ENCODE results near the gene DTD1. TPM values are rescaled to one million over a fixed set of nuclear protein-coding genes. Genes with fewer than 3 reads are reported as not detected.

The DTD1 gene
- total RNA-seq, 1 donor from 2014 or later: 19.9 TPM

- no peaks in the 10 kb centered on the region for H3K27me3 ChIP-seq
- ATAC-seq (no peak), DNase-seq (no peak)
- peak overlapping the region; percentile 94 for H3K27ac ChIP-seq
- peak overlapping the region; percentile 86 for H3K4me3 ChIP-seq
- intact Hi-C loops (cut with DNase I): no loop called here
- no peaks in the 10 kb centered on the region for H3K4me1 ChIP-seq
- H3K36me3 ChIP-seq: no peaks in the 10 kb centered on the region
- H3K9me3 ChIP-seq: no peaks in the 10 kb centered on the region
- no peak for TF ChIP-seq CTCF (IDR thresholded peaks at IDR 0.05)
Observed at GRCh38 chr20:18794428-18794787, 206.6 kb downstream of the DTD1 start.

DNA sequence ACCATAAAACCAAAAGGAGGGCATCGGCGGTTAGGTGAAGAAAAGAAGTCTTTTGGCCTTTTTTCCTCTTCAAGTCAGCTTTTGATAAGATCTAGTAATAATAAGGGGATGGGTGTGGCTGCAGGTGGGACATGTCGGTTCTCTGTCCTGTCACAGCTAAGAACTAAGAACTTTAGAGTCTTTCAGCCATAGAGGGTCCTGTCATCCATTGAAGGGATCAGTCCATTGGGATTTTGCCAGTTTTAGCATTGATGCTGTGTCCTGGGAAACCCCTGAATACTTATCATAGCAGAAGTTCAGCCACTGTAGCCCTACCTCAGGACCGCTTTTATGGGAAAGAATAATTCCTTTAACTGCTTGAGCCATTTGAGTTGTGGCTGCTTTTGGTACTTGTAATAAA lies 207.5 kb downstream of the DTD1 start:
- intact Hi-C loops (cut with DNase I): no loop called here
- Histone ChIP-seq H3K9me3 (no peaks in the 10 kb centered on the region), H3K27ac (no peak overlapping the region), H3K4me1 (no peaks in the 10 kb centered on the region), H3K4me3 (no peak overlapping the region), H3K27me3 (no peaks in the 10 kb centered on the region), H3K36me3 (no peaks in the 10 kb centered on the region)
- no peak for TF ChIP-seq CTCF (IDR thresholded peaks at IDR 0.05)
- DNase-seq: no peak
- ATAC-seq: no peak

- intact Hi-C loops (cut with DNase I): no loop called here
- no peaks in the 10 kb centered on the region for H3K9me3 ChIP-seq
- H3K27me3 ChIP-seq: no peaks in the 10 kb centered on the region
- H3K4me1 ChIP-seq: no peaks in the 10 kb centered on the region
- TF ChIP-seq CTCF (IDR thresholded peaks at IDR 0.05): no peak
- no peaks in the 10 kb centered on the region for H3K36me3 ChIP-seq
- H3K4me3 ChIP-seq: no peak overlapping the region
- DNase-seq: no peak
- H3K27ac ChIP-seq: no peak overlapping the region
- ATAC-seq: no peak
Observed at GRCh38 chr20:18796282-18796833, 208.5 kb downstream of the DTD1 start.

- no peaks in the 10 kb centered on the region for H3K4me1 ChIP-seq
- no peak overlapping the region for H3K4me3 ChIP-seq
- no peaks in the 10 kb centered on the region for H3K9me3 ChIP-seq
- no peaks in the 10 kb centered on the region for H3K36me3 ChIP-seq
- no peak for TF ChIP-seq CTCF (IDR thresholded peaks at IDR 0.05)
- intact Hi-C loops (cut with DNase I): no loop called here
- DNase-seq (no peak), ATAC-seq (no peak)
- H3K27me3 ChIP-seq: no peaks in the 10 kb centered on the region
- H3K27ac ChIP-seq: no peak overlapping the region
Observed at GRCh38 chr20:18801516-18801915, 213.7 kb downstream of the DTD1 start.

- Histone ChIP-seq H3K36me3 (no peaks in the 10 kb centered on the region), H3K27me3 (no peaks in the 10 kb centered on the region), H3K4me1 (no peaks in the 10 kb centered on the region), H3K9me3 (no peaks in the 10 kb centered on the region), H3K27ac (no peak overlapping the region), H3K4me3 (no peak overlapping the region)
- no peak for DNase-seq
- no peak for TF ChIP-seq CTCF (IDR thresholded peaks at IDR 0.05)
- ATAC-seq: no peak
- intact Hi-C loops (cut with DNase I): no loop called here
Observed at GRCh38 chr20:18802012-18802634, 214.3 kb downstream of the DTD1 start.

GRCh38 chr20:18805881-18806280 lies 218.0 kb downstream of the DTD1 start:
- TF ChIP-seq CTCF (IDR thresholded peaks at IDR 0.05): no peak
- Histone ChIP-seq H3K36me3 (no peaks in the 10 kb centered on the region), H3K9me3 (no peaks in the 10 kb centered on the region), H3K27ac (no peak overlapping the region), H3K4me1 (no peaks in the 10 kb centered on the region), H3K27me3 (no peaks in the 10 kb centered on the region), H3K4me3 (no peak overlapping the region)
- intact Hi-C loops (cut with DNase I): no loop called here
- DNase-seq: no peak
- ATAC-seq: no peak

Measured in upper lobe of right lung (tissue), 1 donor.